ENCODE results near the gene WDR3. TPM values are rescaled to one million over a fixed set of nuclear protein-coding genes. Genes with fewer than 3 reads are reported as not detected.

WDR3 gene
- total and polyA plus RNA-seq, 2 experiments from 2014 or later: 26.2 to 38.7 TPM

DNA sequence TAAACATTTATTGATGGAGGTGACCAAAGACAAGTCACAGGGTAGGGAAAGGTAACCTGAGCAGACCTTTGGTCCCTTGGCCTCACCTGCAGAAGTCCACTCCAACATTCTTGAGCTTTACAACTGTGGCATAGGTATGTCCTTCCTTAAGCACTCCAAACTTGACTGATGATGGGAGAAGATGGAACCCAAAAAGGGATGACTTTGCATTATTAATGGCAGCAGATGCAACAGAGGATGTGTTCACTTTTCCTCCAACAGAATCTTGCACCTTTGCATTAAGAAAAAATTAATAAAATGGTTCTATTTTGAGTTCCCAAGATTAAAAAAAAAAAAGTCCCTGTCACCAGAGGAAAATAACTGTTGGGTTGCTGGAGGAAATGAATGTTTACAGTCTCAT lies 42.2 kb downstream of the WDR3 start:
- H3K27ac ChIP-seq (ENCODE audit: low read depth): no peak overlapping the region
- ATAC-seq: no peak
- no peak overlapping the region for H3K4me2 ChIP-seq
- no peak for TF ChIP-seq ZNF331 (CRISPR knock-in tag; IDR thresholded peaks at IDR 0.05; ENCODE audit: low read depth)
- no peak for TF ChIP-seq POLR2AphosphoS5 (IDR thresholded peaks at IDR 0.05; ENCODE audit: low read depth)
- no peak for TF ChIP-seq STAT1 (IDR thresholded peaks at IDR 0.05; ENCODE audit: unreplicated experiment)
- no peak for TF ChIP-seq CREB1 (CRISPR knock-in tag; IDR thresholded peaks at IDR 0.05; ENCODE audit: low read depth)
- TF ChIP-seq NANOG (IDR thresholded peaks at IDR 0.05; ENCODE audit: borderline replicate concordance): no peak
- no peak for TF ChIP-seq REST (IDR thresholded peaks at IDR 0.05; ENCODE audit: unreplicated experiment)
- Mint-ChIP-seq H3K27ac (no peak overlapping the region), H3K4me1 (peaks cover 19% of the 10 kb centered on the region), H3K27me3 (ENCODE audit: insufficient read depth, low read depth, poor library complexity) (peaks cover 2% of the 10 kb centered on the region), H3K4me3 (no peak overlapping the region), H3K9me3 (no peaks in the 10 kb centered on the region), H3K36me3 (ENCODE audit: low read depth) (no peaks in the 10 kb centered on the region)
- no peaks in the 10 kb centered on the region for H3K27me3 ChIP-seq (ENCODE audit: insufficient read depth)
- no peak for DNase-seq (ENCODE audit: low spot score)
- no peaks in the 10 kb centered on the region for H4K20me1 ChIP-seq (replicated peaks; ENCODE audit: insufficient read depth)
- H3K79me2 ChIP-seq (replicated peaks; ENCODE audit: insufficient read depth): no peaks in the 10 kb centered on the region
- H3K9me2 ChIP-seq (ENCODE audit: insufficient read depth): 0 out of 2 replicates have a peak, but pooled peaks cover 3% of the 10 kb centered on the region
- H3K4me3 ChIP-seq: no peak overlapping the region
- H3F3A ChIP-seq (replicated peaks; ENCODE audit: low read depth): no peaks in the 10 kb centered on the region
- H2AFZ ChIP-seq: no peak overlapping the region
- peaks cover 9% of the 10 kb centered on the region; the same call in 1 of the 2 replicates for H3K4me1 ChIP-seq (ENCODE audit: insufficient read depth)
- H3K36me3 ChIP-seq (ENCODE audit: insufficient read depth): no peaks in the 10 kb centered on the region

- Histone ChIP-seq H3K27me3 (ENCODE audit: insufficient read depth) (no peaks in the 10 kb centered on the region), H4K20me1 (replicated peaks; ENCODE audit: insufficient read depth) (no peaks in the 10 kb centered on the region; the same call in 1 of the 2 replicates), H3K4me3 (no peak overlapping the region), H3F3A (replicated peaks; ENCODE audit: low read depth) (no peaks in the 10 kb centered on the region), H3K27ac (ENCODE audit: low read depth) (no peak overlapping the region), H3K36me3 (ENCODE audit: insufficient read depth) (no peaks in the 10 kb centered on the region), H3K79me2 (replicated peaks; ENCODE audit: insufficient read depth) (no peaks in the 10 kb centered on the region), H3K4me2 (no peak overlapping the region), H2AFZ (peak overlapping the region; percentile 28; the same call in 1 of the 2 replicates), H3K9me2 (ENCODE audit: insufficient read depth) (0 out of 2 replicates have a peak, but pooled peaks cover 3% of the 10 kb centered on the region), H3K4me1 (ENCODE audit: insufficient read depth) (no peaks in the 10 kb centered on the region)
- no peaks in the 10 kb centered on the region for H3K9me3 Mint-ChIP-seq
- H3K27me3 Mint-ChIP-seq (ENCODE audit: insufficient read depth, low read depth, poor library complexity): no peaks in the 10 kb centered on the region
- H3K4me3 Mint-ChIP-seq: no peak overlapping the region
- no peak for ATAC-seq
- no peak overlapping the region for H3K27ac Mint-ChIP-seq
- peaks cover 5% of the 10 kb centered on the region; the same call in 2 of the 3 replicates for H3K4me1 Mint-ChIP-seq
- DNase-seq (ENCODE audit: low spot score): no peak
- H3K36me3 Mint-ChIP-seq (ENCODE audit: low read depth): no peaks in the 10 kb centered on the region
- TF ChIP-seq POLR2AphosphoS5 (IDR thresholded peaks at IDR 0.05; ENCODE audit: low read depth) (no peak), CREB1 (CRISPR knock-in tag; IDR thresholded peaks at IDR 0.05; ENCODE audit: low read depth) (no peak), ETS1 (IDR thresholded peaks at IDR 0.05) (no peak), ZNF114 (CRISPR knock-in tag; IDR thresholded peaks at IDR 0.05) (no peak), ZNF331 (CRISPR knock-in tag; IDR thresholded peaks at IDR 0.05; ENCODE audit: low read depth) (no peak), EZH2phosphoT487 (IDR thresholded peaks at IDR 0.05; ENCODE audit: unreplicated experiment) (no peak), NANOG (IDR thresholded peaks at IDR 0.05; ENCODE audit: borderline replicate concordance) (no peak), JUNB (IDR thresholded peaks at IDR 0.05; ENCODE audit: unreplicated experiment) (no peak)
- TF ChIP-seq, protein P1, sequence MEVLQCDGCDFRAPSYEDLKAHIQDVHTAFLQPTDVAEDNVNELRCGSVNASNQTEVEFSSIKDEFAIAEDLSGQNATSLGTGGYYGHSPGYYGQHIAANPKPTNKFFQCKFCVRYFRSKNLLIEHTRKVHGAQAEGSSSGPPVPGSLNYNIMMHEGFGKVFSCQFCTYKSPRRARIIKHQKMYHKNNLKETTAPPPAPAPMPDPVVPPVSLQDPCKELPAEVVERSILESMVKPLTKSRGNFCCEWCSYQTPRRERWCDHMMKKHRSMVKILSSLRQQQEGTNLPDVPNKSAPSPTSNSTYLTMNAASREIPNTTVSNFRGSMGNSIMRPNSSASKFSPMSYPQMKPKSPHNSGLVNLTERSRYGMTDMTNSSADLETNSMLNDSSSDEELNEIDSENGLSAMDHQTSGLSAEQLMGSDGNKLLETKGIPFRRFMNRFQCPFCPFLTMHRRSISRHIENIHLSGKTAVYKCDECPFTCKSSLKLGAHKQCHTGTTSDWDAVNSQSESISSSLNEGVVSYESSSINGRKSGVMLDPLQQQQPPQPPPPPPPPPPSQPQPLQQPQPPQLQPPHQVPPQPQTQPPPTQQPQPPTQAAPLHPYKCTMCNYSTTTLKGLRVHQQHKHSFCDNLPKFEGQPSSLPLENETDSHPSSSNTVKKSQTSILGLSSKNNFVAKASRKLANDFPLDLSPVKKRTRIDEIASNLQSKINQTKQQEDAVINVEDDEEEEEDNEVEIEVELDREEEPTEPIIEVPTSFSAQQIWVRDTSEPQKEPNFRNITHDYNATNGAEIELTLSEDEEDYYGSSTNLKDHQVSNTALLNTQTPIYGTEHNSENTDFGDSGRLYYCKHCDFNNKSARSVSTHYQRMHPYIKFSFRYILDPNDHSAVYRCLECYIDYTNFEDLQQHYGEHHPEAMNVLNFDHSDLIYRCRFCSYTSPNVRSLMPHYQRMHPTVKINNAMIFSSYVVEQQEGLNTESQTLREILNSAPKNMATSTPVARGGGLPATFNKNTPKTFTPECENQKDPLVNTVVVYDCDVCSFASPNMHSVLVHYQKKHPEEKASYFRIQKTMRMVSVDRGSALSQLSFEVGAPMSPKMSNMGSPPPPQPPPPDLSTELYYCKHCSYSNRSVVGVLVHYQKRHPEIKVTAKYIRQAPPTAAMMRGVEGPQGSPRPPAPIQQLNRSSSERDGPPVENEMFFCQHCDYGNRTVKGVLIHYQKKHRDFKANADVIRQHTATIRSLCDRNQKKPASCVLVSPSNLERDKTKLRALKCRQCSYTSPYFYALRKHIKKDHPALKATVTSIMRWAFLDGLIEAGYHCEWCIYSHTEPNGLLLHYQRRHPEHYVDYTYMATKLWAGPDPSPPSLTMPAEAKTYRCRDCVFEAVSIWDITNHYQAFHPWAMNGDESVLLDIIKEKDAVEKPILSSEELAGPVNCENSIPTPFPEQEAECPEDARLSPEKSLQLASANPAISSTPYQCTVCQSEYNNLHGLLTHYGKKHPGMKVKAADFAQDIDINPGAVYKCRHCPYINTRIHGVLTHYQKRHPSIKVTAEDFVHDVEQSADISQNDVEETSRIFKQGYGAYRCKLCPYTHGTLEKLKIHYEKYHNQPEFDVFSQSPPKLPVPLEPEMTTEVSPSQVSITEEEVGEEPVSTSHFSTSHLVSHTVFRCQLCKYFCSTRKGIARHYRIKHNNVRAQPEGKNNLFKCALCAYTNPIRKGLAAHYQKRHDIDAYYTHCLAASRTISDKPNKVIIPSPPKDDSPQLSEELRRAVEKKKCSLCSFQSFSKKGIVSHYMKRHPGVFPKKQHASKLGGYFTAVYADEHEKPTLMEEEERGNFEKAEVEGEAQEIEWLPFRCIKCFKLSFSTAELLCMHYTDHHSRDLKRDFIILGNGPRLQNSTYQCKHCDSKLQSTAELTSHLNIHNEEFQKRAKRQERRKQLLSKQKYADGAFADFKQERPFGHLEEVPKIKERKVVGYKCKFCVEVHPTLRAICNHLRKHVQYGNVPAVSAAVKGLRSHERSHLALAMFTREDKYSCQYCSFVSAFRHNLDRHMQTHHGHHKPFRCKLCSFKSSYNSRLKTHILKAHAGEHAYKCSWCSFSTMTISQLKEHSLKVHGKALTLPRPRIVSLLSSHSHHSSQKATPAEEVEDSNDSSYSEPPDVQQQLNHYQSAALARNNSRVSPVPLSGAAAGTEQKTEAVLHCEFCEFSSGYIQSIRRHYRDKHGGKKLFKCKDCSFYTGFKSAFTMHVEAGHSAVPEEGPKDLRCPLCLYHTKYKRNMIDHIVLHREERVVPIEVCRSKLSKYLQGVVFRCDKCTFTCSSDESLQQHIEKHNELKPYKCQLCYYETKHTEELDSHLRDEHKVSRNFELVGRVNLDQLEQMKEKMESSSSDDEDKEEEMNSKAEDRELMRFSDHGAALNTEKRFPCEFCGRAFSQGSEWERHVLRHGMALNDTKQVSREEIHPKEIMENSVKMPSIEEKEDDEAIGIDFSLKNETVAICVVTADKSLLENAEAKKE (CRISPR knock-in tag; IDR thresholded peaks at IDR 0.05): no peak
Measured at GRCh38 chr1:117976381-117976780, 46.8 kb downstream of the WDR3 start.

Data from GM23338 (cell line).